Mesodermal cell (in vitro differentiated cells): ENCODE results near the gene ADAM19.

ENCODE experiments used
- H3K27ac ChIP-seq: 2 replicates; pipeline ENCODE4 v1.7.0; 2013; ENCODE audit warnings: mild to moderate bottlenecking, low read depth, low read length, moderate library complexity; ENCODE audit not compliant: severe bottlenecking
- H3K36me3 ChIP-seq: 2 replicates; pipeline ENCODE4 v1.7.1; 2013; ENCODE audit warnings: mild to moderate bottlenecking, low read length, moderate library complexity; ENCODE audit not compliant: control insufficient read depth, insufficient read depth
- H3K4me1 ChIP-seq: one replicate; pipeline ENCODE4 v1.7.1; 2013; ENCODE audit warnings: mild to moderate bottlenecking, low read length; ENCODE audit not compliant: insufficient read depth, control insufficient read depth, poor library complexity, severe bottlenecking
- H3K4me3 ChIP-seq: 2 replicates; pipeline ENCODE4 v1.7.0; 2013; ENCODE audit warnings: low read length, control low read depth, mild to moderate bottlenecking; ENCODE audit not compliant: insufficient read depth, poor library complexity, severe bottlenecking; ENCODE audit errors: extremely low read depth
- H3K9me3 ChIP-seq: 2 replicates; pipeline ENCODE4 v1.7.1; 2013; ENCODE audit warnings: mild to moderate bottlenecking, low read length, moderate library complexity; ENCODE audit not compliant: control insufficient read depth
- WGBS, 2 experiments: methylation state at CpG; one replicate each; pipeline ENCODE4 v1.1.5; 2013; ENCODE audit warnings: missing lambda C conversion rate in 2 of 2; ENCODE audit not compliant: insufficient coverage in 2 of 2; 5-methylcytosine and 5-hydroxymethylcytosine counted together

ADAM19 gene

GRCh38 chr5:157607371-157608161 is 32.0 kb upstream of the ADAM19 start:
- Histone ChIP-seq H3K4me3 (no peak overlapping the region), H3K9me3 (no peaks in the 10 kb centered on the region), H3K4me1 (peaks cover 10% of the 10 kb centered on the region), H3K36me3 (no peaks in the 10 kb centered on the region), H3K27ac (peak overlapping the region; percentile 83)
- 81 to 87% methylated on average over 4 of the region's 7 CpGs for WGBS, 2 experiments

GRCh38 chr5:157606046-157606445 is 30.5 kb upstream of the ADAM19 start:
- no peaks in the 10 kb centered on the region for H3K36me3 ChIP-seq
- no peak overlapping the region for H3K27ac ChIP-seq
- no peak overlapping the region for H3K4me3 ChIP-seq
- H3K9me3 ChIP-seq, result no peaks in the 10 kb centered on the region
- 90 to 100% methylated on average over 1 to 2 of the region's 2 CpGs for WGBS, 2 experiments
- H3K4me1 ChIP-seq, result peaks cover 10% of the 10 kb centered on the region

- no peaks in the 10 kb centered on the region for H3K36me3 ChIP-seq
- 93 to 95% methylated on average over 6 of the region's 12 CpGs for WGBS, 2 experiments
- no peaks in the 10 kb centered on the region for H3K9me3 ChIP-seq
- H3K4me3 ChIP-seq, result no peak overlapping the region
- peaks cover 10% of the 10 kb centered on the region for H3K4me1 ChIP-seq
- H3K27ac ChIP-seq, result no peak overlapping the region
These were observed 28.0 kb upstream of the ADAM19 start for GRCh38 chr5:157603333-157604190.

GRCh38 chr5:157602505-157602904 is 26.9 kb upstream of the ADAM19 start:
- WGBS, 2 experiments, result 93 to 100% methylated on average over 3 to 4 of the region's 4 CpGs
- no peak overlapping the region for H3K4me3 ChIP-seq
- H3K4me1 ChIP-seq, result peaks cover 7% of the 10 kb centered on the region
- H3K27ac ChIP-seq, result no peak overlapping the region
- H3K36me3 ChIP-seq, result no peaks in the 10 kb centered on the region
- H3K9me3 ChIP-seq, result peaks cover 3% of the 10 kb centered on the region

GRCh38 chr5:157600252-157600651 is 24.7 kb upstream of the ADAM19 start:
- Histone ChIP-seq H3K27ac (no peak overlapping the region), H3K4me1 (peaks cover 3% of the 10 kb centered on the region), H3K9me3 (peaks cover 3% of the 10 kb centered on the region), H3K4me3 (no peak overlapping the region), H3K36me3 (no peaks in the 10 kb centered on the region)
- 90 to 100% methylated on average over 1 of the region's 1 CpG for WGBS, 2 experiments

GRCh38 chr5:157599565-157599964 is 24.0 kb upstream of the ADAM19 start:
- WGBS, 2 experiments, result no CpG with 5 or more reads among the region's 3 CpGs
- Histone ChIP-seq H3K4me1 (peaks cover 3% of the 10 kb centered on the region), H3K4me3 (no peak overlapping the region), H3K36me3 (no peaks in the 10 kb centered on the region), H3K27ac (no peak overlapping the region), H3K9me3 (peaks cover 3% of the 10 kb centered on the region)

GRCh38 chr5:157598350-157598936 is 22.9 kb upstream of the ADAM19 start:
- WGBS, 2 experiments, result no CpG with 5 or more reads among the region's 2 CpGs
- Histone ChIP-seq H3K27ac (no peak overlapping the region), H3K9me3 (peaks cover 3% of the 10 kb centered on the region), H3K36me3 (no peaks in the 10 kb centered on the region), H3K4me1 (no peaks in the 10 kb centered on the region), H3K4me3 (no peak overlapping the region)

- Histone ChIP-seq H3K9me3 (peaks cover 3% of the 10 kb centered on the region), H3K36me3 (no peaks in the 10 kb centered on the region), H3K4me1 (no peaks in the 10 kb centered on the region), H3K4me3 (no peak overlapping the region), H3K27ac (no peak overlapping the region)
- WGBS, 2 experiments, result no CpG with 5 or more reads among the region's 1 CpG
These were observed 21.7 kb upstream of the ADAM19 start for GRCh38 chr5:157597277-157597676.

GRCh38 chr5:157596487-157596886 is 20.9 kb upstream of the ADAM19 start:
- Histone ChIP-seq H3K36me3 (no peaks in the 10 kb centered on the region), H3K4me3 (no peak overlapping the region), H3K9me3 (peaks cover 3% of the 10 kb centered on the region), H3K4me1 (no peaks in the 10 kb centered on the region), H3K27ac (no peak overlapping the region)
- 91 to 94% methylated on average over 3 to 5 of the region's 5 CpGs for WGBS, 2 experiments

- Histone ChIP-seq H3K36me3 (no peaks in the 10 kb centered on the region), H3K27ac (no peak overlapping the region), H3K9me3 (peaks cover 3% of the 10 kb centered on the region), H3K4me1 (no peaks in the 10 kb centered on the region), H3K4me3 (no peak overlapping the region)
- 83% methylated on average over 1 of the region's 2 CpGs; no CpG with 5 or more reads in 1 of the 2 experiments for WGBS, 2 experiments
These were observed 19.3 kb upstream of the ADAM19 start for GRCh38 chr5:157594675-157595459.
